NCI-H526 (cell line): ENCODE results near the gene CELF5.
"Not testable (repeated sequence)": the region's sequence is repeated elsewhere in the genome, so short reads cannot be mapped to it uniquely, and the experiment has no call there.

ENCODE experiments used
- DNase-seq, 2 experiments: peaks; one replicate each; lab custom pipeline; 2025; lab: John Stamatoyannopoulos, UW

Gene CELF5

DNA sequence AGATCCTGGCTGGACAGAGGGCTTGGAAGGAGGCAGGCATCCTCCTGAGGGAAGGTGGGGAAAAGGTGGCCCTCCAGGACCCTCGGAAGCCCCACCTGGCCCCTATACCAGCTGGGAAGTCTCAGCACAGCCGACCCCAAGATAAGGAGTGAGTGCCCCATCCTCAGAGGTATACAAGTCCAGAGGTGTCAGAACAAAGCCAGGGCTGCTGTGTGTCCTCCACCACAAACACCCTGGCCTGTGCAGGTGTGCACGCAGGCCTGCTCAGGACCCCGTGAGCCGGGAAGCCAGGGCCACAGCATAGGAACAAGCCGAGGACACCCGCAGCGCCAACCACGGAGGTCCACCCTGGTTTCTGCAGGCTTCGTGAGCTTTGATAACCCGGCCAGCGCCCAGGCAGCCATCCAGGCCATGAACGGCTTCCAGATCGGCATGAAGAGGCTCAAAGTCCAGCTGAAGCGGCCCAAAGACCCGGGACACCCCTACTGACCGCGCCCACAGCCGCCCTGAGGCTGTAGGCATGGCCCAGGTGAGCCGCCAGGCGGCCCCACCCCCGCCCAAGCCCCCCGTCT is 68.6 kb downstream of the CELF5 start:
- no peak for DNase-seq

DNA sequence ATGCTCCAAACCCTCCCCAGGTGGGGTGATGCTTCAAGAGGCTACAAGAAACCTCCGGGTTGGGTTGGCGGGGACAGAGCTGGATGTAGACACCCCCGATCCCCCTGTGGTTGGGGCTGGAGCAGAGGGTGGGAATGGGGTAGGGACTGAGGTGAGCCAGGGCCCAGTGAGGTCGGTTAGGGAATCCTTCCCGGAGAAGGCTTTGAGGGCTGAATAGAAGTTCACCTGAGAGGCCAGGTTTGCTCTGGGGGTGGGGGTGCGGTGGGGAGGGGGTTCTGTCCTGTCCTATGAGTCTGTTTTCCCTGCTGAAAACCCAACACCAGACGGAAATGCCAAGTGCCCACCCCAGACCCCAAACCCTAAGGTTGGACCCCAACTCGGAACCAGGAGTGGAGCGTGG is 69.1 kb downstream of the CELF5 start:
- no peak for DNase-seq

DNA sequence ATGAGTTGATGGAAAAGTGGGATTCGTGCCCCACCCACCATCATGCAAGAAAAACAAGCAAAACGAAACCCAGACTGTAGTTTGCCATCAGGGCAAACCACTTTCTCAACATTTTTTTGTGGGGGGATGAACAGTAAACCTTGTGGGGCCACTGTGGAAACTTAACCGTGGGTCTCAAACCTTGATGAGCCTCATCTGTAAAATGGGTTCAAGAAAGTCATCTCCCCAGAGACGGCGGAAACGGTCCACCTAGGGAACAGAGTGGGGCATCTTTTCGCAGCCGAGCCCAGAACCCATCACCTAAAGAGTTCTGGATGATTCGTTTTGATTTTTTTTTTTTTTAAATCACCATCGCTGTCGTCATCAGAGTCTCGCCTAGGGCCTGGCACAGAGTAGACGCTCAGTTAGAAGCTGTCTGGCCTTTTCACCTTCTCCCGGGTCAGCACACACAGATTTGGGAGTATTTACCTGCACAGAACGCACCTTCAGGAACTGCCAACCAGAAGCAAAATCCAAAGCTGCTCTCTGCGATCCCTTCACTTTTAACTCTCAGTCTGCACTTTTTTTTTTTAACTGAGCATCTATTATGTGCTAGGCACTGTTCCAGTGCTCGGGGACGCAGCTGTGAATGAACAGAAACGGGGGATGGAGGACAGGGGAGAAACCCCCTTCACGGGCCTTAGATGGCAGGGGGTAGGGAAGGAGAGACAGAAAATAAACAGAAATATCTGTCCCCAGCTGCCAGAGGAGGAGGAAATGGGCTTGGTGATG is 69.8 kb downstream of the CELF5 start:
- no peak for DNase-seq

DNA sequence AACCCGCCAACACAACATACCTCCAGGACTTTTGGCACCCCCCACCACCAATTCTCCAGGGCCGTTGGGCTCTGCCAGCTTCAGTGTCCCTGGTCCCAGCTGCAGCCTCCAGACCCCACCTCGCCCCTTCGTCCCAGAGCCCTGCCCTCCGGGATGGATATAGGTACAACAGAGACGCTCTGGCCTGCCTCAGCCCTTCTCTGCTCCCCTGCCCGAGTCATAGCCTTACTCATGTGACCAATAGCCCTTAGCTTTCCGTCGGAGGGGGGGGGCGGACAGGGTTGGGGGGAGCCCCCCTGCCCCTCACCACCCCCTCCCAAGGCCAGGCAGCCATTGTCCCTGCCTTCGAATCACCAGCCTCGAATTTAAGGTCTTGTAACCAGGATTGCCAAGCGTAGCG is 71.1 kb downstream of the CELF5 start:
- DNase-seq: no peak

DNA sequence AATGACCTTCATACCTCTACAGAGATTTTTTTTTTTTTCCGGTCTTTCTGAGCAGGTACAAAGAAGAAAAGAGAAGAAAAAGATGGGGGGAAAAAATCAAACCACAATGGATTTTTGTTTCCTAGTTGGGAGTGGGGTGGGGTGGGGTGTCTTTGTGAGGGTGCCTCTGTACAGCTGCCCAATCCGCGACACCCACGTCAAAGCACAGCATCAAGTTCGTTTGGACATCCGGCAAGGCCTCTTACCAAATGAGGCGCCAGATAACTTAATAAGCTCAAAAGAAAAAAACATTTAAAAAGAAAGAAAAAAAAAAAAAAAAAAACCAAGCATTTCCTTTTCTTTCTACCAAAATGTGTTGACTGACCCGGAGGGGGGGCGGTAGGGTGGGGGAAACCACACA is 71.6 kb downstream of the CELF5 start:
- DNase-seq: no peak

DNA sequence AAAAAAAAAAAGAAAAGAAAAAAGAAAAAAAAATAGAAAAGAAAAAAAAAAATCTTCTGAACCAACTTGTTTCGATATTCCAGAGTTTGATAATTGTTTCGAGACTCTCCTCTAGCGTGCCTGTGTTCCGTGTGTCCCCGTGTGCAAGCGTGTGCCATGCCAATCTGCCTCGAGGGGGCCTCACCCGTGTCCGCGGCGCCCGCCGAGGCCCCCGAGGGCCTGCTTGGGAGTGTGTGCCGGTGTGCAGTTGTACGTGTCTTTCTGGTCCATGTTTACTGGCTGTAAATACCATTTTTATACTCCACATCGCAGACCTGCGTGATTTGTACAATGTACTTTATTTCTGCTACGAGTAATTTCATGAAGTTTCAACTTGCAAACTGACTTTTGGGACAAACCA is 72.0 kb downstream of the CELF5 start:
- DNase-seq: no peak

DNA sequence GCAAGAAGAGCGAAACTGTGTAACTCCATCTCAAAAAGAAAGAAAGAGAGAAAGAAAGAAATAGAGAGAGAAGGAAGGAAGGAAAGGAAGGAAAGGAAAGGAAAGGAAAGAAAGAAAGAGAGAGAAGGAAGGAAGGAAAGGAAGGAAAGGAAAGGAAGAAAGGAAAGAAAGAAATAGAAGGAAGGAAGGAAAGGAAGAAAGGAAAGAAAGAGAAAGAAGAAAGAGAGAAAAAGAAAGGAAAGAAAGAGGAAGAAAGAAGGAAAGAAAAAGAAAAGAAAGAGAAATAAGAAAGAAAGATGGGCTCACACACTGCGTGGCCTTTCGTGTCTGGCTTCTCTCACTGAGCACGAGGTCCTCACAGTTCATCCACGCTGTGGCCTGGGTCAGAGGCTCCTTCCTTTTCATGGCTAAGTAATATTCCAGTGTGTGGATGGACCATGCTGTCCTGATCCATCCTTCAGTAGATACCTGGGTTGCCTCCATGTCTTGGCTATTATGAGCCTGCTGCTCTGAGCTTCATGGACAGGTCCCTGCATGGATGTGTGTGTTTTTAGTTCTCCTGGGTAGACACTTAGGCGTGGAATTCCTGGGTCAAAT is 74.5 kb downstream of the CELF5 start:
- no peak for DNase-seq

DNA sequence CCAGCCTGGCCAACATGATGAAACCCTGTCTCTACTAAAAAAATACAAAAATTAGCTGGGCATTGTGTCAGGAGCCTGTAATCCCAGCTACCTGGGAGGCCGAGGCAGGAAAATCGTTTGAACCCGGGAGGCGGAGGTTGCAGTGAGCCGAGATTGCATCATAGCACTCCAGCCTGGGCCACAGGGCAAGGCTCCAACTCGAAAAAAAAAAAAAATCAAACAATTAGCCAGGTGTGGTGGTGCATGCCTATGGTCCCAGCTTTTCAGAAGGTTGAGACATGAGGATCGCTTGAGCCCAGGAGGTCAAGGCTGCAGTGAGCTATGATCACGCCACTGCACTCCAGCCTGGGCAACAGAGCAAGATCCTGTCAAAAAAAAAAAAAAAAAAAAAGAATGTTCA is 76.1 kb downstream of the CELF5 start:
- DNase-seq: not testable (repeated sequence)

DNA sequence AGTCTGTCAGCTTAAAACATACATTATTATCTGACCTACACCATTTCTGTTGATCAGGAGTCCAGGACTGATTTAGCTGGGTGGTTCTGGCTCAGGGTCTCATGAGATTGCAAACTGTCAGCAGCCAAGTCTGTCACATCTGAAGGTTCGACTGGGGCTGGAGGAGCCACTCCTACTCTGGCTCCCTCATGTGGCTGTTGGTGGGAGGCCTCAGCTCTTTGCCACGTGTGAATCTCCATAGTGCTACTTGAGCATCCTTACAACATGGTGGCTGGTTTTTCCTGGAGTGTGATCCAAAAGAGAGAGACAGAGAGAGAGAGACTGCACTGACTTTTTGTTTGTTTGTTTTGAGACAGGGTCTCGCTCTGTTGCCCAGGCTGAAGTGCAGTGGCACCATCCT is 78.3 kb downstream of the CELF5 start:
- DNase-seq: no peak

DNA sequence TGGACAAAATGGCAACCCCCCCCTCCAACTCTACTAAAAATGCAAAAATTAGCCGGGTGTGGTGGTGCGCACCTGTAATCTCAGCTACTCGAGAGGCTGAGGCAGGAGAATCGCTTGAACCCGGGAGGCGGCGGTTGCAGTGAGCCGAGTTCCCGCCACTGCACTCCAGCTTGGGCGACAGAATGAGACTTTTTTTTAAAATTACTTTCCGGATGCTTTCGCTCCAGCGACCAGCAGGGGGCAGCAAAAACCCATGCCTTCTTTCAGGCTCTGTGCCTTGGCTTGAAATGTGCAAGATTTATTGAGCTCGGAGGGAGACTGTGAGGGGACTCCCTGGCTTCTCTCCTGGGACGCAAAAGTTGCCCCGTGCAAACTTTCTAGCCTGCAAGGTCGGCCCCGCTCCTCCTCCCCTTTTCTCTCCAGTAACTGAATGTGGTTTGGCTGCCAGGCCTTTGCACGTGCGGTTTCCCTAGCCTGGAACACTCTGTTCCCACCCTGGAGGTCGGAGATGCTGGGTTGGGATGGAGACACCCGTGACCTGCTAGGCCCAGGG is 80.5 kb downstream of the CELF5 start:
- DNase-seq: peak; percentile 18 to 70

DNA sequence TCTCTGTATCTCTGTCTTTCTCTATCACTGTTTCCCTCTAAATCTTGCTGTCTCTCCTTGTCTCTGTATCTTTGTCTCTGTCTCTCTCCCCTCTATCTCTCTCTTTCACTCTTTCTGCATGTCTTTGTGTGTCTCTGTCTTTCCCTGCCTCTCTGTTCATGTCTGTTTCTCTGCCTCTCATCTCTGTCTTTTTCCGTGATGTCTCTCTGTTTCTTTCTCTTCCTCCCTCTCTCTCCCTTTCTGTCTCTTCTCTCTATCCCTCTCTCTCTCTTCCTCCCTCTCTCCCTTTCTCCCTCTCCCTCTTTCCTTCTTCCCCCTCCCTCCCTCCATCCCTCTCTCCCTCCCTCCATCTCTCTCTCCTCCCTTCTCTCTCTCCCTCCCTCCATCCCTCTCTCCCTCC is 85.3 kb downstream of the CELF5 start:
- no peak for DNase-seq

DNA sequence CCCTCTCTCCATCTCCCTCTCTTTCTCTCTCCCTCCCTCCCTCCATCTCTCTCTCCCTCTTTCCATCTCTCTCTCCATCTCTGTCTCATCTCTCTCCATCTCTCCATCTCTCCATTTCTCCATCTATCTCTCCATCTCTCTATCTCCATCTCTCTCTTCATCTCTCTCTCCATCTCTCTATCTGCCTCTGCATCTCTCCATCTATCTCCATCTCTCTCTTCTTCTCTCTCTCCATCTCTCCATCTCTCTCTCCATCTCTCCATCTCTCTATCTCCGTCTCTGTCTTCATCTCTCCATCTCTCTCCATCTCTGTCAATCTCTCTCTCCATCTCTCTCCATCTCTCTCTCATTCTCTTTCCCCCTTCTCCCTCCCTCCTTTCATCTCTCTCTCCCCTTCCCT is 85.8 kb downstream of the CELF5 start:
- no peak for DNase-seq

DNA sequence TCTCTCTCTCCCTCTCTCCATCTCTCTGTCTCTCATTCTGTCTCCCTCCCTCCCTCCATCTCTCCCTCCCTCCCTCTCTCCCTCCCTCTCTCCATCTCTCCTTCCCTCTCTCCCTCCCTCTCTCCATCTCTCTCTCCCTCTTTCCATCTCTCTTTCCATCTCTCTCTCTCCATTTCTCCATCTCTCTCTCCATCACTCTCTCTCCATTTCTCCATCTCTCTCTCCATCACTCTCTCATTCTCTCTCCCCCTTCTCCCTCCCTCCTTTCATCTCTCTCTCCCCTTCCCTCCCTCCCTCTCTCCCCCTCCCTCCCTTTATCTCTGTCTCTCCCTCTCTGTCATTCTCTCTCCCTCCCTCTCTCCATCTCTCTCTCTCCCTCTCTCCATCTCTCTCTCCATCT is 86.2 kb downstream of the CELF5 start:
- no peak for DNase-seq

DNA sequence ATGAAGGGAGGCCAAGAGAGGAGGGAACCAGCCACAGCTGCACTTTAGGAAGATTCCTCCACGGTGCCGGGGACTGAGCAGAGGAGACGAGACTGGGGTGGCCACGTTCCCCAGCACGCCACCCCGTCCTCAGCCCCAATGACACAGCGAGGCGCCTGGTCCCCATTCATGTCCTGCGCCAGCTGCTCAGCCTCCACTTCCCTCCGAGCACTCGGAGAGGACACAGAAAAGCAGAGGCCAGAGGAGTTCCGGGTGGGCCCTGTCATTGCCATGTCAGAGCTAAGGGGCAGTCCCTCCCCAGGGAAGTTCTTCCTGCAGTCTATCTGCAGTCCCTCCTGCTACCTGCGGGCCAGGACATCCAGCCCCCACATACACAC is 88.7 kb downstream of the CELF5 start:
- no peak for DNase-seq

DNA sequence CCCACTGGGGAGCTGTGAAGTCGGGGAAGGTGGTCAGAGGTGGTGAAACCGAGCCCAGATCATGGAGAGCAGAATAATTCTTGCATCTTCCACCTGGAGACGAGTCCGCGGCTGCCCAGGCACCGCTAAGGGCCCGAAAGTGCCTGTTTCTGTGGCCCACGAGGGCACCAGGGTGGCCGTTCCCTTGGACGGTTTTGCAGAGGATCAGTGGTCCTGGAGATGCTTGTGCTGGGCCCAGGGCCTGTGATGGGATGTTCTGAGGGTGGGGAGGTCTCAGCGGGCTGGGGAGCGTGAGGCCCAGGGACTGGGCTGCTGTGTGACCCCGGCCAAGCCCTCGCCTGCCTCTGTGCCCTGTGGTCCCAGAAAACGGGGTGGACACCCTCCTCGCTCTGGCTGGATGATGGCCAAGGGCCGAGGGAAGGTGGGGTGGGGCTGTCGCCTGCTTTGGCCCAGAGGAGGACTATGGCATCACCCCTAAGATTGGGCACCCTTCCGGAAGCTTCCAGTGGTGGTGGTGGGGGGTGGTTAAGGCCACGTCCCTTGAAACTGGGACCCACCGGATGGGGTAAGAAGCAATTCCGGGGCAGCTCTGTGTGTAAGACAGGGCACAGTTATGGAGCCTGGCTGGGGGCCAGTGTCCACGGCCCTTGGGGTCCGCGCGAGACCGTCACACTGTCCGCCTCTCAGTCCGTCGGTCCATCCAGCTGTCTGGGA is 90.7 kb downstream of the CELF5 start:
- DNase-seq: no peak

DNA sequence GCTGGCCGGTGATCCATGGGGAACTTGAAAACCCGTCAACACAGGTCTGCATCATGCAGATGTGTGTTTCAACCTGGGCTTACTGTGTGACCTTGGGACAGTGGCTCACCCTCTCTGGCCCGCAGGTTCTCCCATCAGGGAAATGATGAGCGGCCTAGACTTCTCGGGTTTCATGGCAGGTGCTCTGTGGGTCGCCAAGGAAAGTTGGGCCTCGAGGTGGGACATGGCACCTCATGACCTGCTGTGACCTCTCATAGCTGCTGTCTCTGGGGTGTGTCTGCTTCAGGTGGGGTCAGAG is 91.2 kb downstream of the CELF5 start:
- DNase-seq: no peak

DNA sequence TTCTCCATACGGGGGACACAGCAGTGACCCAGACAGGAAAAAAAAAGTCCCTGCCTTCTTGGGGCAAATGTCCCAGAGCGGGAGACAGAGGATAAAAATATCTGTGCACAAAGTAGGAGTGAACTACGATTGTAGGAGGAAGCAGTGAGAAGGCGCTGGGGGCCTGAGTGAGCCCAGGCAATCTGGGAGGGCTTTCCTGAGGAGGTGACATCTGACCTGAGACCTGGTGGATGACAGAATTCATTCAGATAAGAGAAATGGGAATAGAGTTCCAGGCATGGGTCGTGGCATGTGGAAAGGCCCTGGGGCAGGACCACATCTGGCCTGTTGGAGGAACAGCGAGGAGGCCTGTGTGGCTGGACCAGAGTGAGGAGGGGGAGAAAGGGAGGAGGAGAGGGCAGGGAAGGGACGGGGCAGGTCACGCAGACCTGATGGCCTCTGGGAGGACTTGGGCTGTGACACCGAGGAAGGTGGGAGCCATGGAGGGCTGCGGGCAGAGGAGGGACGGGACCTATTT is 91.7 kb downstream of the CELF5 start:
- DNase-seq: no peak

DNA sequence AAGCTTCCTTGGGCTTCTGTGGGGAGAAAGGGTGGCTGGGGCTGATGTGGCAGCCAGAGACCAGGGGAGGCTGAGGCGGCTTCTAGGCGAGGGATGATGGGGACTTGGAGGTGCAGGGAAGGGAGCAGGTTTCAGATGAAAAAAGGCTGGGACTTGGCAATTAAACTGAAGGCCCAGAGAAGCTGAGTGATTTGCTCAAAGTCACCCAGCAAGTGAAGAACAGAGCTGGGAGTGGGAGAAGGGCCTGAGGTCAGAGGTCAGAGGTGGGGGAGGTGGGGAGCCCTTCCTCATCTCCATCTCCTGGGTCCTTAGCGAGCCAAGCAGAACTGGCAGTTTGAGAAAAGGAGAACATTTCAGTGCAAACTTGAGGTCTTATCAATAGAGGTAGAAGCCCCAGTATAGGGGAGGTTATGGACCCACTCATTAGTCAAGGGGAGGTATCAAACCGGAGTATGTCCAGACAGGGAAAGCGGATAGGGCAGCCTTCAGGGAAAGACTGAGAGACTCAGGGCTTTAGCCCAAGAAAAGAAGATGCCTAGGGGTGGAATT is 92.3 kb downstream of the CELF5 start:
- no peak for DNase-seq

DNA sequence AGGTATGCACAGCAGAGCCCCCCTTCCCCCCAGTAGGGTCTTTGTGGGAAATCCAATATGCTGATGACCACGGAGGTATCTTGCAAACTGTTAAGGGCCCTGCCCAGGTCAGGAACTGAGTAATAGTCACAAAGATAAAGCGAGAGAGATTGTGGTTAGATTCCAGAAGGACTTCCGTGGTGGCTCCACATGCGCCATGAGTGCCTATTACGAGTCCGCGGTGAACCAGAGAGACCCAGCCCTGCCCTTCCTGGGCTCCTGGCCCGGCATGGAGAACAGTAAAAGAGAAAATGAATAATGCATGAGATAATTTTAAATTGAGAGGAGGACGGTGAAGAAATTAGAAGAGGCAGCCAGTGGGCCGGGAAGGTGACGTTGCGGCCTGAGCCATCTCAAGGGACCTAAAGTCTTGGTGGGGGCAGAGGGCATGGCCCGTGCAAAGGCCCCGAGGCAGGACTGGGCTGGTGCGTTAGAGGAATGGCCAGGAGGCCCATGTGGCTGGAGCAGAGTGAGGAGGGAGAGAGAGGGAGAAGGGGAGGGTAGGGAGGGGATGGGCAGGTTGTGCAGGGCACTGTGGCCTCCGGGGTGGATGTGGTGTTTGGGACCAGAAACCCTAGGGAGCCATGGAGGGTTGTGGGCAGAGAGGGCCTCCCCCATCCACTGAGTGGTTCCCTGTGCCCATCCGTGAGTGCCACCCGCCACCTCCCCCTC is 95.3 kb downstream of the CELF5 start:
- no peak for DNase-seq

DNA sequence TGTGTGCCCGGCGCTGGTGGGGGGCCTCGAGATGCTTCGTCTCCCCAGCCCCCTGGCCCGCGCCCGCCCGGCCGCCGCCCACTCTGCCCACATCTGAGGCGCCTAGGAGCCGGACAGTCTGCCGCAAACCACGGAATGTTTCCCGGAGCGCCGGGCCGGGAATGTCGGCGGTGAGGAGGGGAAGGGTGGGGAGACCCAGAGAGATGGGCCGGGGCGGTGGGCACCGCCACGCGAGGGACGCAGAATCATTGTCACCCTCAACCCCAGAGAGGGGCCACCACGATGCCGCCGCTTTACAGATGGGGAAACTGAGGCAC is 95.9 kb downstream of the CELF5 start:
- DNase-seq: no peak

DNA sequence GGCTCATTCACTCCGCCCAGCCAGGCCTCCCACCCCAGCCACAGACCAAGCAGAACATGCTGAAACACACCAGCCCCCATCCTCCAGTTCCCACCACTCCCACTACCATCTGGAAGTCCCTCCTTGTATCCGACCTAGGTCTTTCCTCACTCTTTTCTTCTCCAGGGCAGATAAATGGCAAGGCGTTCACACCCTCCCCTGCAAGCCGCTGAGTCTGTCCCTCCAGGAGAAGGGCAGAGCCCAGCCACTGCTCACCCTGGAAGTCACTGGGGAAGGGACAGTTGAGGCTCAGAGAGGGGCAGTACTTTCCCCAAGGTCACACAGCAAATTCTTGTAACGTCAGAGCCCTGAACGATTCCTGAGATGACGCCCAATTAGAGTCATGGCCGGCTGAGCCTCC is 96.4 kb downstream of the CELF5 start:
- DNase-seq: no peak

DNA sequence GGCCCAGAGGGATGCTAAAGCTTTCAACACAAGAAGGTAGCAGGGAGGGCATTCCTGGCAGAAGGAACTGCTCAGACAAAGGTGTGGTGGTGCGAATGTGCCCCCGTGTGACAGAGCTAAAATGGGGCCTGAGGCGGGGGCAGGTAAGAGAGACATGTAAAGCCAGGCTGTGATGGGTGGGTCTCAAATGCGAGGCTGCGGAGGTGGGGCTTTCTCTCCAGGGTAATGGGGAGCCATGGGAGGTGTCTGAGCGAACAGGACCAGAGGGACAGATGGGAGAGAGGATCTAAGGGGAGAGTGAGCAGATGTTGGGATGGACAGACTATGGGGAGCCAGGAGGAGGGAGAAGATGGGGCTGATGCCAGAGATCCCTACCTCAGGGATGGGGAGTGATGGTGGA is 97.2 kb downstream of the CELF5 start:
- no peak for DNase-seq
